Raji (cell line): ENCODE data around the gene ARHGAP40.

ENCODE experiments used
- POLR2A ChIP-seq: IDR thresholded peaks from 2 replicates; pipeline ENCODE4 v1.6.1; 2011; ENCODE audit warnings: low read depth, low read length, control low read depth; ENCODE audit not compliant: insufficient read depth

The ARHGAP40 gene

GRCh38 chr20:38581830-38582358 lies 19.7 kb upstream of the ARHGAP40 start:
- TF ChIP-seq POLR2A = no peak

- no peak for TF ChIP-seq POLR2A
Observed at GRCh38 chr20:38583306-38583705, 18.3 kb upstream of the ARHGAP40 start.

GRCh38 chr20:38584099-38584763 lies 17.4 kb upstream of the ARHGAP40 start:
- no peak for TF ChIP-seq POLR2A

GRCh38 chr20:38585404-38586180 lies 16.0 kb upstream of the ARHGAP40 start:
- no peak for TF ChIP-seq POLR2A

- TF ChIP-seq POLR2A = no peak
Observed at GRCh38 chr20:38586181-38586525, 15.5 kb upstream of the ARHGAP40 start.

- no peak for TF ChIP-seq POLR2A
Observed at GRCh38 chr20:38588303-38588702, 13.3 kb upstream of the ARHGAP40 start.

- no peak for TF ChIP-seq POLR2A
Observed at GRCh38 chr20:38589351-38589750, 12.3 kb upstream of the ARHGAP40 start.

- TF ChIP-seq POLR2A = no peak
Observed at GRCh38 chr20:38589967-38590675, 11.5 kb upstream of the ARHGAP40 start.

GRCh38 chr20:38590676-38591473 lies 10.7 kb upstream of the ARHGAP40 start:
- TF ChIP-seq POLR2A = no peak

GRCh38 chr20:38591474-38592410 lies 9.9 kb upstream of the ARHGAP40 start:
- no peak for TF ChIP-seq POLR2A

GRCh38 chr20:38599410-38599882 lies 2.2 kb upstream of the ARHGAP40 start:
- no peak for TF ChIP-seq POLR2A

GRCh38 chr20:38600057-38600456 lies 1.6 kb upstream of the ARHGAP40 start:
- no peak for TF ChIP-seq POLR2A

GRCh38 chr20:38602185-38602581 lies 574 bp downstream of the ARHGAP40 start:
- TF ChIP-seq POLR2A = no peak

- TF ChIP-seq POLR2A = no peak
Observed at GRCh38 chr20:38603286-38603685, 1.7 kb downstream of the ARHGAP40 start.
